ENCODE measurements around the gene CAPN12.
"Not testable (repeated sequence)": the region's sequence is repeated elsewhere in the genome, so short reads cannot be mapped to it uniquely, and the experiment has no call there.

DNA sequence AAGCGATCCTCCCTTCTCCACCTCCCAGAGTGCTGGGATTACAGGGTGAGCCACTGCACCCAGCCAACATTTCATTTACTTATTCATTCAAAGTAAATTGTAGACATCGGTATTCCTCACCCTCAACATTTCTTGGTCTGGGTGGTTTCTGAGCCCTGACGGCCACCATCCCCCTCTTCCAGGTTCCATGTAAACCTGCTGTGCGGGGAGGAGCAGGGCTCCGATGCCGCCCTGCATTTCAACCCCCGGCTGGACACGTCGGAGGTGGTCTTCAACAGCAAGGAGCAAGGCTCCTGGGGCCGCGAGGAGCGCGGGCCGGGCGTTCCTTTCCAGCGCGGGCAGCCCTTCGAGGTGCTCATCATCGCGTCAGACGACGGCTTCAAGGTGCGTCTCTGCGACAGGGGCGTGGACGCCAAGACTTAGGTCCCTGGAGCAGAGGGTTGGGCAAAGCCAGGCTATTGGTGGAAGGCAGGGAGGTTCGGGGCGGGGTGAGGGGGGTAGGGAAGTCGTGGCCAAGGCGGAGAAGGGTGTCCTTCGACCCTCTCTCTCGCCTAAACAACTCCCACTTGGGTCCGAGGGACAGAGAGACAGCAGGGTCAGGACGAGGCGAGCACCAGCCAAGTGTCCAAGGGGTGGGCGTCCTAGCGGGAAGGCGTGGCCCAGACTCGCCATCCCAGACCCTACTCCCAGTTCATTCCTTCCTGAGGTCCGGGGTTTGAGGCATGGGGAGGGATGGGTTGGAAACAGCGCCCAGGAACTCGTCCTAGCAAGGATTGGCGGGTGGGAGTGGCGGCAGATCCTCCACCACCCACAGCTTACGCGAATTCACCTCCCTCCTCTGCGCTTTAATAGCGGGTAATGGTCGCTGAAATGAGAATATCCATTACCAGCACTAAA, 46.5 kb upstream of the CAPN12 start:
- TF ChIP-seq, protein P1, sequence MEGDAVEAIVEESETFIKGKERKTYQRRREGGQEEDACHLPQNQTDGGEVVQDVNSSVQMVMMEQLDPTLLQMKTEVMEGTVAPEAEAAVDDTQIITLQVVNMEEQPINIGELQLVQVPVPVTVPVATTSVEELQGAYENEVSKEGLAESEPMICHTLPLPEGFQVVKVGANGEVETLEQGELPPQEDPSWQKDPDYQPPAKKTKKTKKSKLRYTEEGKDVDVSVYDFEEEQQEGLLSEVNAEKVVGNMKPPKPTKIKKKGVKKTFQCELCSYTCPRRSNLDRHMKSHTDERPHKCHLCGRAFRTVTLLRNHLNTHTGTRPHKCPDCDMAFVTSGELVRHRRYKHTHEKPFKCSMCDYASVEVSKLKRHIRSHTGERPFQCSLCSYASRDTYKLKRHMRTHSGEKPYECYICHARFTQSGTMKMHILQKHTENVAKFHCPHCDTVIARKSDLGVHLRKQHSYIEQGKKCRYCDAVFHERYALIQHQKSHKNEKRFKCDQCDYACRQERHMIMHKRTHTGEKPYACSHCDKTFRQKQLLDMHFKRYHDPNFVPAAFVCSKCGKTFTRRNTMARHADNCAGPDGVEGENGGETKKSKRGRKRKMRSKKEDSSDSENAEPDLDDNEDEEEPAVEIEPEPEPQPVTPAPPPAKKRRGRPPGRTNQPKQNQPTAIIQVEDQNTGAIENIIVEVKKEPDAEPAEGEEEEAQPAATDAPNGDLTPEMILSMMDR (conservative IDR thresholded peaks at IDR 0.05; ENCODE audit: low read depth, low read length): not testable (repeated sequence)
- not testable (repeated sequence) for TF ChIP-seq EZH2 (IDR thresholded peaks at IDR 0.05; ENCODE audit: borderline replicate concordance, low read depth, low read length, poor library complexity, severe bottlenecking)
